HepG2 (cell line): Measurements from ENCODE around the gene NFASC. TPM values are rescaled to one million over a fixed set of nuclear protein-coding genes. Genes with fewer than 3 reads are reported as not detected.

Experiments
- ATAC-seq: fragments of 200-7000 bp; cut with Tn5 transposase; 3 replicates; pipeline ENCODE4 v1.9.1; 2020; ENCODE audit warnings: mild to moderate bottlenecking, moderate library complexity
- BruUV-seq: library from RNA; stranded (reverse); fragments of 400-500 nt; replicated peaks from 2 replicates; lab custom pipeline; 2021; lab: Mats Ljungman, UMichigan
- CTCF ChIA-PET: fragments of 300-600 bp; formaldehyde crosslinking; extraction: SDS; loops from one replicate; lab custom pipeline; 2021; ENCODE audit warnings: low total read pairs, inconsistent platforms, low intra/inter-chr PET ratio; lab: Yijun Ruan, JAX
- POLR2A ChIA-PET: fragments of 350-600 bp; sonication (Branson Sonifier 250); formaldehyde crosslinking; loops from one replicate; lab custom pipeline; 2020; ENCODE audit warnings: antibody characterized with exemption, inconsistent platforms; lab: Yijun Ruan, JAX
- DNase-seq: peaks from one replicate; pipeline ENCODE4 v3.0.0-alpha.2; 2015; ENCODE audit warnings: low spot score
- FAIRE-seq: peaks from 3 replicates; lab custom pipeline; 2011; peaks lifted over from hg19 to GRCh38; lab: Jason Lieb, UNC
- H2AFZ ChIP-seq: one replicate; pipeline ENCODE4 v1.6.1; 2011; ENCODE audit warnings: low read length, inconsistent platforms
- H3K27ac ChIP-seq: fragments of 300-600 bp; 3 replicates; pipeline ENCODE4 v1.8.0; 2011; ENCODE audit warnings: mixed run types, mild to moderate bottlenecking, mixed read lengths, low read length, inconsistent platforms; ENCODE audit not compliant: insufficient read depth; ENCODE audit errors: extremely low read length
- H3K27me3 ChIP-seq, 2 experiments: fragments of 200-600 bp in 1 of 2; 2 replicates in 1 of 2; 3 replicates in 1 of 2; pipeline versions ENCODE4 v1.6.0 to v1.8.0; 2011; ENCODE audit warnings: low read length in 2 of 2, mild to moderate bottlenecking in 2 of 2, moderate library complexity in 2 of 2, inconsistent platforms in 1 of 2; ENCODE audit not compliant: insufficient read depth in 2 of 2, control insufficient read depth in 1 of 2
- H3K36me3 ChIP-seq, 2 experiments: fragments of 200-600 bp in 1 of 2; replicated peaks in 1 of 2; 2 replicates in 1 of 2; 3 replicates in 1 of 2; pipeline versions ENCODE4 v1.5.1 to v1.8.0; 2011; ENCODE audit warnings: low read length in 2 of 2, inconsistent platforms in 1 of 2; ENCODE audit not compliant: insufficient read depth in 2 of 2, control insufficient read depth in 1 of 2
- H3K4me1 ChIP-seq: 2 replicates; pipeline ENCODE4 v1.5.1; 2012; ENCODE audit warnings: low read length, inconsistent platforms; ENCODE audit not compliant: insufficient read depth
- H3K4me2 ChIP-seq: 2 replicates; pipeline ENCODE4 v1.6.0; 2011; ENCODE audit warnings: low read depth, low read length, inconsistent platforms
- H3K4me3 ChIP-seq, 3 experiments: fragments of 200-600 bp in 1 of 3; sonication (generic), shearing (Covaris generic) in 1 of 3; replicated peaks in 1 of 3; 2 replicates each; pipeline ENCODE4 v1.5.1; 2011 to 2016; ENCODE audit warnings: low read length in 3 of 3, inconsistent platforms in 2 of 3, low read depth in 2 of 3, mild to moderate bottlenecking in 2 of 3, control low read depth in 1 of 3, mixed read lengths in 1 of 3; ENCODE audit not compliant: insufficient read depth in 1 of 3
- H3K79me2 ChIP-seq: one replicate; pipeline ENCODE4 v1.6.1; 2011; ENCODE audit warnings: low read length, inconsistent platforms; ENCODE audit not compliant: insufficient read depth
- H3K9ac ChIP-seq: 2 replicates; pipeline ENCODE4 v1.6.0; 2011; ENCODE audit warnings: mild to moderate bottlenecking, low read depth, low read length, inconsistent platforms; ENCODE audit not compliant: insufficient read depth
- H3K9me3 ChIP-seq: 2 replicates; pipeline ENCODE4 v1.5.1; 2012; ENCODE audit warnings: mild to moderate bottlenecking, low read length
- H4K20me1 ChIP-seq: 2 replicates; pipeline ENCODE4 v1.6.0; 2011; ENCODE audit warnings: inconsistent platforms, mild to moderate bottlenecking, low read length, moderate library complexity; ENCODE audit not compliant: insufficient read depth
- CREB1 ChIP-seq, 2 experiments: fragments of 450-650 bp in 1 of 2; IDR thresholded peaks; 2 replicates each; pipeline ENCODE4 v1.6.1; 2016 to 2017; ENCODE audit warnings: control low read depth in 1 of 2, mild to moderate bottlenecking in 1 of 2, missing compliant biosample characterization in 1 of 2, missing genetic modification characterization in 1 of 2
- CTCF ChIP-seq: sonication (generic); formaldehyde crosslinking; IDR thresholded peaks from 2 replicates; pipeline ENCODE4 v1.5.0; 2020; ENCODE audit warnings: mild to moderate bottlenecking, missing genetic modification reagents, moderate library complexity
- PBX3 ChIP-seq: sonication (generic); formaldehyde crosslinking; IDR thresholded peaks from 2 replicates; pipeline ENCODE4 v1.8.1; 2023; ENCODE audit warnings: missing genetic modification reagents, inconsistent platforms, borderline replicate concordance
- STAG1 ChIP-seq: sonication (generic); formaldehyde crosslinking; IDR thresholded peaks from 2 replicates; pipeline ENCODE4 v1.4.0; 2020; ENCODE audit warnings: missing genetic modification reagents
- SYNCRIP ChIP-seq: fragments of 200-400 bp; formaldehyde crosslinking; IDR thresholded peaks from 2 replicates; pipeline ENCODE4 v1.6.1; 2018; ENCODE audit warnings: mild to moderate bottlenecking, low read depth, low read length; ENCODE audit not compliant: insufficient read depth
- ZNF724P ChIP-seq: sonication (generic); formaldehyde crosslinking; IDR thresholded peaks from 2 replicates; pipeline ENCODE4 v1.8.0; 2022; ENCODE audit warnings: missing genetic modification reagents, borderline replicate concordance
- ZNF788 ChIP-seq: sonication (generic); formaldehyde crosslinking; IDR thresholded peaks from 2 replicates; pipeline ENCODE4 v1.5.0; 2020; ENCODE audit warnings: mild to moderate bottlenecking, missing genetic modification reagents, borderline replicate concordance
- WGBS: methylation state at CpG from one replicate; pipeline ENCODE4 v1.1.6; 2017; ENCODE audit warnings: low lambda C conversion rate; 5-methylcytosine and 5-hydroxymethylcytosine counted together
- in situ Hi-C: cut with HindIII; loops from 2 replicates; pipeline ENCODE4 v1.10.0; 2017; ENCODE audit warnings: low pct_unique_long_range_greater_than_20kb; ENCODE audit not compliant: extremely low pct_ligation_motif_present
- intact Hi-C: fragments of 100-400 bp; cut with micrococcal nuclease; formaldehyde crosslinking; loops from one replicate; pipeline ENCODE4 v1.10.0; 2022; ENCODE audit not compliant: unreplicated experiment
- polyA plus RNA-seq, 8 experiments: library from polyadenylated mRNA; depleted of rRNA in 3 of 8; stranded (reverse) in 7 of 8; unstranded in 1 of 8; fragments of >200 nt; fragmentation: Illumina TruSeq in 4 of 8; extraction: Trizol in 4 of 8; gene quantifications; 2 replicates each; pipeline versions ENCODE4 v1.2.1 to v1.2.3, GENCODE V29; 2011 to 2016; ENCODE audit warnings: low read depth in 4 of 8, missing spikeins in 1 of 8, mixed read lengths in 1 of 8; ENCODE audit not compliant: insufficient read depth in 1 of 8
- total RNA-seq, 5 experiments: library from RNA; depleted of rRNA; stranded (reverse); fragments of >200 nt; fragmentation: Illumina TruSeq; extraction: Trizol; gene quantifications; 2 replicates each; pipeline ENCODE4 v1.2.3, GENCODE V29; 2016; ENCODE audit warnings: low read depth in 1 of 5

The NFASC gene
- total and polyA plus RNA-seq, 2 of the 13 experiments (the other 11 are each of a cell fraction or from before 2014, with no cell fraction given), result not detected

GRCh38 chr1:204960306-204961125 is 89.9 kb downstream of the NFASC start (continued):
- TF ChIP-seq SYNCRIP (no peak), ZNF724P (CRISPR knock-in tag) (no peak), ZNF788 (CRISPR knock-in tag) (no peak)

- H3K36me3 ChIP-seq, result no peaks in the 10 kb centered on the region
- in situ Hi-C loops (no loop called here), intact Hi-C loops (no loop called here)
- H3K4me2 ChIP-seq, result no peak overlapping the region
- WGBS, result 5% methylated on average over 8 of the region's 8 CpGs
- H3K4me3 ChIP-seq, result no peak overlapping the region
- peak; percentile 23; the same call in 1 of the 2 replicates for TF ChIP-seq CTCF (CRISPR knock-in tag)
- 0 out of 2 replicates have a peak, but pooled peaks have one; percentile 20 for TF ChIP-seq CREB1 (IDR thresholded peaks at IDR 0.05)
- no peak for TF ChIP-seq CREB1 (CRISPR knock-in tag; IDR thresholded peaks at IDR 0.05)
- peak; percentile 33 for TF ChIP-seq STAG1 (CRISPR knock-in tag)
- TF ChIP-seq PBX3, result no peak
- H3K27ac ChIP-seq, result no peak overlapping the region
- FAIRE-seq, result no peak
- no peaks in the 10 kb centered on the region for H3K4me1 ChIP-seq
- no peak overlapping the region for H3K9ac ChIP-seq
- ChIA-PET POLR2A (no interaction called here), CTCF (interaction anchor here (1.2 kb wide), 1 partner anchor 155 kb away, joined by 3 read pairs; no protein-coding TSS in a partner anchor)
- no peaks in the 10 kb centered on the region for H4K20me1 ChIP-seq
- peaks cover 2 to 44% of the 10 kb centered on the region in 2 experiments; a peak in 4 of 5 replicates for H3K27me3 ChIP-seq
- H2AFZ ChIP-seq, result no peak overlapping the region
- ATAC-seq, result no peak
- no peaks in the 10 kb centered on the region for H3K9me3 ChIP-seq
- no peak for DNase-seq
- H3K79me2 ChIP-seq, result no peaks in the 10 kb centered on the region
- no TSS peak for BruUV-seq
These were observed 91.2 kb downstream of the NFASC start for GRCh38 chr1:204961765-204962419.
